T-helper 1 cell treated with Interleukin-12 subunit alpha and Interleukin-12 subunit beta and Interleukin-4 antibody, amounts not matched to agents 30 ng/mL and 1 ng/mL, for 36 hours (primary cell): ENCODE measurements around the gene PIGB. TPM values are rescaled to one million over a fixed set of nuclear protein-coding genes. Genes with fewer than 3 reads are reported as not detected.
"Not testable (repeated sequence)": the region's sequence is repeated elsewhere in the genome, so short reads cannot be mapped to it uniquely, and the experiment has no call there.

Source experiments
- intact Hi-C: fragments of 100-400 bp; cut with micrococcal nuclease; formaldehyde crosslinking; loops from one replicate; pipeline ENCODE4 v1.15.1; 2024
- total RNA-seq: library from RNA; stranded (reverse); gene quantifications from 2 replicates; pipeline ENCODE4 v1.2.3, GENCODE V29; 2022

Gene PIGB
- total RNA-seq, 1 donor from 2014 or later = 24.8 TPM

DNA sequence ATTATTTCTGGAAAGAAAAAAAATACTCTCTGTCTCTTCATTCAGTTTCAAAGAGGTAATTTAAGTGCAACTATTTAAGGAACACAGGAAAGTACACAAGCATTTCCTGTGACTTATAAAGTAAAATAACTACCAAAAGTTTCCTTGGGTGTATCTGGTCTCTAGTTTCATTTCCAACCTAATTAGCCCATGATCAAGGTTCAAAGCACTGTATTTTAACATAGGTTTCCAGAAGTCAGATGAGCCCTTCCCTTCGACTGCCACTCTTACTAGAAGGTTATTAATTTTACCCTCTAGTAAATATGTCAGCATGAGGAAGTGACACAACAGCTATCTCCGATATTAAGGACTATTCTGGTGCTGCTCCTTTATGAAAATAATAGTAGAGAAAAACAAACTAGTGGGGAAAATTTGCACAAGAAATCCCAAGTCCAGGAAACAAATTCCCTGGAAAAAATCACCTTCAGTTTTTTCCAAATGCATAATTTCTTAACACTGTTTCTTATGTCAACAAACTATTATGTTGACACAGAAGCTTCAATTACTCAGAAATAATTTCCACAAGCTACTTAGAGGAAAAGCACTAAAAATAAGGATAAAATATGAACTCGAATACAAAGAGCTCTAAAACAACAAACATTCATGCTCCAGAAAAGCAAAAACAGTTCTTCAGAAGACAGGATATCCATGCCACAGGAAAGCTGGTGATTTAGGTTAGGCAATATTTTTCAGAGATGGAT lies 53.8 kb downstream of the PIGB start:
- intact Hi-C loops = no loop called here

DNA sequence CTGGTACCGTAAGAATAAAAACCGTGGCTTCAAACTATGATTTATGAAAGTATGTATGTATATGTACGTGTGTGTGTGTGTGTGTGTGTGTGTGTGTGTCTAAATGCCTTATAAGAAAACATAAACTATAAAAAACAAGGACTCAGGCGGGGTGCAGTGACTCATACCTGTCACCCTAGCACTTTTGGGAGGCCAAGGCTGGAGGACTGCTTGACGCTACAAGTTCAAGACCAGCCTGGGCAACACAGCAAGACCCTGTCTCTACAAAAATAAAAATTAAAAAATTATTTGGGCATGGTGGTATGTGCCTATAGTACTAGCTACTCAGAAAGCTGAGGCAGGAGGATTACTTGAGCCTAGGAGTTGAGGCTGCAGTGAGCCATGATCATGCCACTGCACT lies 60.1 kb downstream of the PIGB start:
- intact Hi-C loops = loop anchor here (2.0 kb wide), 1 partner anchor 56 kb away; no protein-coding TSS in a partner anchor

- intact Hi-C loops = no loop called here
Measured at GRCh38 chr15:55381595-55381994, 62.6 kb downstream of the PIGB start.

GRCh38 chr15:55383687-55384086 lies 64.7 kb downstream of the PIGB start:
- intact Hi-C loops = no loop called here

- intact Hi-C loops = no loop called here
Measured at GRCh38 chr15:55387027-55387426, 68.0 kb downstream of the PIGB start.

GRCh38 chr15:55389264-55389607 lies 70.2 kb downstream of the PIGB start:
- intact Hi-C loops = no loop called here

GRCh38 chr15:55394694-55395093 lies 75.7 kb downstream of the PIGB start:
- intact Hi-C loops = no loop called here

- intact Hi-C loops = no loop called here
Measured at GRCh38 chr15:55398243-55398642, 79.2 kb downstream of the PIGB start.

DNA sequence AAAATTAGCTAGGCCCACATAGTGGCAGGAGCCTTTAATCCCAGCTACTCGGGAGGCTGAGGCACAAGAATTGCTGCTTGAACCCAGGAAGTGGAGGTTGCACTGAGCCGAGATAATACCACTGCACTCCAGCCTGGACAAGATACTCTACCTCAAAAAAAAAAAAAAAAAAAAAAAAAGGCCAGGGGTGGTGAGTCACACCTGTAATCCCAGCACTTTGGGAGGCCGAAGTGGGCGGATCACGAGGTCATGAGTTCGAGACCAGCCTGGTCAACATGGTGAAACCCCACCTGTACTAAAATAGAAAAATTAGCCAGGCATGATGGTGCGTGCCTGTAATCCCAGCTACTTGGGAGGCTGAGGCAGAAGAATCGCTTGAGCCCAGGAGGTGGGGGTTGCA lies 81.0 kb downstream of the PIGB start:
- intact Hi-C loops = not testable (repeated sequence)

DNA sequence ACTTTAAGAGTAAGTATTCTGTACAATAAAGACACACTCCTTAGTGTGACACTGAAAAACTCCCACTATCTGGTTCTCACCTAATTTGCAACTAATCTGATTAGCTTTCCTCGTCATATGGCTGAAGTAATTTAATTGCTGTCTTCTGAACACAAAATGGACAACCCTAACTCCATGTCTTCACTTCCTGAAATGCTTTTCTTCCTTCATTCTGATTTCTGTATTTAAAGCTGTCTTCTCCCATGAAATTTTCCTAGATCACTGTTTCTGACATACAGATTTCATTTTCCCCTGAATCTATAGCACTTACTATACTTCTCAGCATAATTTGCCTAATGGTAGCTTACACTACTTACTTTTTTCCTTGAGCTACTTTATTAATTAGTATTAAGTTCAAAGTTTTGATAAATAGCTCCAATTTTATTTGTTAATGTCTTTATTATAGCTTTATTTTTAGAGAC lies 82.8 kb downstream of the PIGB start:
- intact Hi-C loops = no loop called here

DNA sequence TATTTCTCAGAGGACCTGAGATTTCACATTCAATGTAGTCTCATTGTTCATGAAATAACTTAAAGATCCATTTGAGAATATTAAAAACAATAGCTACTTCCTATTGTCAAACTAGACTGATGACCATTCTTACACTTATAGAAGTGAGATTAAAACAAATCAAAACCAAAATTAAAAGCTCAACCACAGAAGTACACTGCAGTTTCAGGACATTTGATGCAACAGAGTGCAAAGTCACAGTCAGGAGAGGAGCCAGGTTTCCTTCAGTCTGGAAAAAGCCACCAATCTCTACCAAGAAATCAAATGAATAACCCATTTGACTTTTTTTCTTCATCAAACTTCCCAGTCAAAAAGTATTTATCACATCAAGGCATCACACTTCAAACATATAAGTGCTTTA lies 83.7 kb downstream of the PIGB start:
- intact Hi-C loops = no loop called here

DNA sequence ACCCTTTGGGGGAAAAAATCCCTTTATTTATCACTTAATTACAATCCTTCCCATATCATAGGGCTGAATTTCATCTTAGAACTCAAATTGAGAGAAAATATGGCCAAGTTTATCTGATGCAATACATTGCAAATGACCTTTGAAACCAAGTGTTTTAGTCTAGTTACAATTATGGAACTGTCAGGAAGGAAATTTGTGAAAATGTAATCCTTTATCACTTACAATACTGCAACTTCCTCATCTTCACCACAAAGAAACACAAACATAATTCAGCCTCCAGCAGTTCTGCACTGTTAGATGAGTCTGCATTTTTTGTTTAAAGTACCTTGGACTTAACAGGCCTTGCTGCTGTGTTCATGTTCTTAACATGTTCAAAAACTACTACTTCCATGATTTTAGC lies 84.5 kb downstream of the PIGB start:
- intact Hi-C loops = no loop called here

Other genes starting within 250 kb of the PIGB start
- gene RSL24D1, start 122.3 kb upstream of the PIGB start, total RNA-seq = 71.5 and 74.0 TPM in 2 replicates
- gene RAB27A, start 29.4 kb upstream of the PIGB start, total RNA-seq = 82.6 and 85.3 TPM in 2 replicates
- gene PIGBOS1, start 99 bp upstream of the PIGB start, total RNA-seq = 8.9 and 10.2 TPM in 2 replicates
- 21.7 and 26.2 TPM in 2 replicates for gene CCPG1, start 89.1 kb downstream of the PIGB start, total RNA-seq
- gene PIERCE2, start 89.3 kb downstream of the PIGB start, total RNA-seq = not detected in 2 replicates
- gene DNAAF4, start 189.0 kb downstream of the PIGB start, total RNA-seq = not detected in 2 replicates